Uterus (tissue), 2 donors: ENCODE data around the gene ZNF394.

Experiments used
- CTCF ChIP-seq, 4 experiments: fragments of 200-600 bp in 2 of 4; fragments of 450-650 bp in 2 of 4; sonication (generic) in 2 of 4; IDR thresholded peaks; one replicate each; pipeline ENCODE4 v1.5.1; 2016 to 2019; ENCODE audit warnings: antibody characterized with exemption in 4 of 4, mild to moderate bottlenecking in 2 of 4, moderate library complexity in 1 of 4
- POLR2A ChIP-seq, 2 donors: fragments of 450-650 bp; IDR thresholded peaks; one replicate each; pipeline ENCODE4 v1.6.1; 2016; ENCODE audit warnings: antibody characterized with exemption in 2 of 2, mild to moderate bottlenecking in 1 of 2, moderate library complexity in 1 of 2

GRCh38 chr7:99521399-99521798 lies 21.3 kb upstream of the ZNF394 start:
- TF ChIP-seq POLR2A (IDR thresholded peaks at IDR 0.05) (no peak), CTCF (IDR thresholded peaks at IDR 0.05) (no peak)
